GM12874 (cell line): ENCODE results near the gene LRRC4C.

Source experiments
- CTCF ChIP-seq: IDR thresholded peaks from 2 replicates; pipeline ENCODE4 v1.5.1; 2011; ENCODE audit warnings: low read depth, mild to moderate bottlenecking, control low read depth, low read length, moderate library complexity; ENCODE audit not compliant: insufficient read depth

LRRC4C gene

DNA sequence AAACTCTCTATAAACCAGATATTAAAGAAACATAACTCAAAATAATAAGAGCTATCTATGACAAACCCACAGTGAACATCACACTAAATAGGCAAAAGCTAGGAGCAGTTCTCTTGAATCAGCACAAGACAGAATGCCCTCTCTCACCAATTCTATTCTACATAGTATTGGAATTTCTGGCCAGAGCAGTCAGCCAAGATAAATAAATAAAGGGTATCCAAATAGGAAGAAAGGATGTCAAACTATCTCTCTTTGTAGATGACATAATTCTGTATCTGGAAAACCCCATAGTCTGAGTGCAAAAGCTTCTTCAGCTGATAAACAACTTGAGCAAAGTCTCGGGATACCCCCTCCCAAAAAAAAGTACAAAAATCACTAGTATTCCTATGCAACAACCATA is 359.8 kb downstream of the LRRC4C start:
- TF ChIP-seq CTCF, result no peak

DNA sequence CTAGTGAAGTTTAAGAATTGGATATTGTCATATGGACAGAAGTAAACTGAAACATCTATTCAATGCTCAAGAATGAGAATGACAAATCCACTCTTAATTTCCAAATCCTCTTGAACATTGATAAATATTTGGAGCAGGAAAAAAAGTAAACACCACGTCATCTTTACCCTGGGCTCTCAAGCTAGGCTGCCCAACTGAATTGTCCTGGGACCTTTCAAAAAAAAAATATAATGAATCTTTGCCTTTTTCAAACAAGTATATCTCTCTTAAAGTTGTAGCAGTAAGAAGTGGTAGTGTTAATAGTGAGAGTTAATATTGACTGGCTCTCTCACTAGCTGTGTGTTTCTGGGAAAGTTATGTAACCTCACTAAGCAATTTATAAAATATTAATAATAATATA is 374.3 kb downstream of the LRRC4C start:
- no peak for TF ChIP-seq CTCF

- TF ChIP-seq CTCF, result no peak
Observed at GRCh38 chr11:41081756-41082285, 377.6 kb downstream of the LRRC4C start.

- TF ChIP-seq CTCF, result no peak
Observed at GRCh38 chr11:41074318-41074717, 385.1 kb downstream of the LRRC4C start.

GRCh38 chr11:41065432-41065831 is 394.0 kb downstream of the LRRC4C start:
- TF ChIP-seq CTCF, result no peak

- TF ChIP-seq CTCF, result no peak
Observed at GRCh38 chr11:41058138-41058537, 401.3 kb downstream of the LRRC4C start.

GRCh38 chr11:41056892-41057569 is 402.4 kb downstream of the LRRC4C start:
- no peak for TF ChIP-seq CTCF

DNA sequence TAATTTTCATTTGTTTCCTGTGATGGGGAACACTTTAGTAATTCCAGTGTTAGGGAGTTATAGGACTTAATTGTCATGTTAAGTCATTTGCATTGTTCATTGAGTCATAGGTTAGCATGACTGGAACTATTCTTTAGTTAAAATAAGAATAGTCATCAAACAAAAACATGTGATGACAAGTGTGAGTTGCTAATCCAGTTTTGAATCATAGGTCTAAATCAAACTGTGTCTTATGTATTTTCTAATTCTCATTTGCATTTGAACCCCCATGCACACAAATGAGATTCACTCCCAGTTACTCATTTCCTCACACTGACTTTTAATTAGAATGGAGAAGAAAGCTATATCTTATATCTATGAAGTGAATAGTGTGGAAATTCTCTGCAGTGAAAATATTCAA is 405.6 kb downstream of the LRRC4C start:
- no peak for TF ChIP-seq CTCF
